CD4-positive, alpha-beta T cell (primary cell): ENCODE results near the gene CYB5R3. TPM values are rescaled to one million over a fixed set of nuclear protein-coding genes. Genes with fewer than 3 reads are reported as not detected.

Experiments
- ATAC-seq: fragments of 200-7000 bp; cut with Tn5 transposase; one replicate; pipeline ENCODE4 v1.10.0; 2022; ENCODE audit warnings: mild to moderate bottlenecking; ENCODE audit not compliant: poor library complexity
- CTCF ChIA-PET: fragments of 350-600 bp; sonication (Branson Sonifier 250); formaldehyde crosslinking; loops from one replicate; lab custom pipeline; 2021; ENCODE audit warnings: antibody characterized with exemption, inconsistent platforms; lab: Charles Lee
- POLR2A ChIA-PET: fragments of 350-600 bp; sonication (Branson Sonifier 250); formaldehyde crosslinking; loops from one replicate; lab custom pipeline; 2021; ENCODE audit warnings: antibody characterized with exemption, inconsistent platforms; lab: Charles Lee
- DNase-seq, 14 experiments: peaks; one replicate each; pipeline ENCODE4 v3.0.0-alpha.2; 2013 to 2020; ENCODE audit warnings: mixed read lengths in 2 of 14
- H3K27ac ChIP-seq, 2 donors: one replicate each; pipeline versions ENCODE4 v1.5.1 to v1.7.0; 2013; ENCODE audit warnings: low read length in 2 of 2, low read depth in 1 of 2, mild to moderate bottlenecking in 1 of 2
- H3K27me3 ChIP-seq, 2 experiments: 1 replicate in 1 of 2; 2 replicates in 1 of 2; pipeline versions ENCODE4 v1.6.1 to v1.7.0; 2013; ENCODE audit warnings: low read length in 2 of 2, control low read depth in 1 of 2, mild to moderate bottlenecking in 1 of 2, moderate library complexity in 1 of 2; ENCODE audit not compliant: insufficient read depth in 2 of 2, control insufficient read depth in 1 of 2
- H3K36me3 ChIP-seq: one replicate; pipeline ENCODE4 v1.6.1; 2013; ENCODE audit warnings: low read length, control low read depth; ENCODE audit not compliant: insufficient read depth
- H3K4me1 ChIP-seq: one replicate; pipeline ENCODE4 v1.6.1; 2013; ENCODE audit warnings: low read length, control low read depth; ENCODE audit not compliant: insufficient read depth
- H3K4me3 ChIP-seq: one replicate; pipeline ENCODE4 v1.5.1; 2013; ENCODE audit warnings: mild to moderate bottlenecking, low read length, moderate library complexity
- H3K9me3 ChIP-seq, 2 experiments: 1 replicate in 1 of 2; 2 replicates in 1 of 2; pipeline versions ENCODE4 v1.6.1 to v1.7.0; 2013; ENCODE audit warnings: low read length in 2 of 2, mild to moderate bottlenecking in 2 of 2, control low read depth in 1 of 2, moderate library complexity in 1 of 2; ENCODE audit not compliant: control insufficient read depth in 1 of 2, insufficient read depth in 1 of 2
- H3K27ac Mint-ChIP-seq: one replicate; pipeline ENCODE4 v1.8.0; 2020; ENCODE audit warnings: mixed read lengths
- H3K27me3 Mint-ChIP-seq: one replicate; pipeline ENCODE4 v1.8.0; 2021; ENCODE audit warnings: mixed read lengths
- H3K36me3 Mint-ChIP-seq: one replicate; pipeline ENCODE4 v1.8.0; 2021; ENCODE audit warnings: low read depth, mixed read lengths
- H3K4me1 Mint-ChIP-seq: one replicate; pipeline ENCODE4 v1.8.0; 2021; ENCODE audit warnings: low read depth, mixed read lengths
- H3K4me3 Mint-ChIP-seq: one replicate; pipeline ENCODE4 v1.8.0; 2020; ENCODE audit warnings: mild to moderate bottlenecking, mixed read lengths
- H3K9me3 Mint-ChIP-seq: one replicate; pipeline ENCODE4 v1.8.0; 2020; ENCODE audit warnings: mixed read lengths
- CTCF ChIP-seq: fragments of 200-600 bp; IDR thresholded peaks from one replicate; pipeline ENCODE4 v1.8.0; 2022; ENCODE audit warnings: antibody characterized with exemption, mild to moderate bottlenecking
- intact Hi-C, 2 experiments: fragments of 100-400 bp; cut with DNase I in 1 of 2; cut with micrococcal nuclease in 1 of 2; formaldehyde crosslinking; loops; one replicate each; pipeline versions ENCODE4 v1.15.1 to v1.9.0; 2023 to 2025; cut with DNase I, micrococcal nuclease
- total RNA-seq, 174 experiments: library from RNA in 2 of 174; stranded (reverse) in 2 of 174; gene quantifications; one replicate each; pipeline ENCODE4 v1.2.3 and lab custom pipeline; 2021 to 2026

The CYB5R3 gene
- total RNA-seq, 2 experiments from 2014 or later, result 39.8 to 41.2 TPM

GRCh38 chr22:42586381-42586780, 62.8 kb downstream of the CYB5R3 start:
- ChIA-PET POLR2A (no interaction called here), CTCF (no interaction called here)
- Histone ChIP-seq H3K36me3 (peaks cover 58% of the 10 kb centered on the region), H3K27me3 (no peaks in the 10 kb centered on the region), H3K9me3 (no peaks in the 10 kb centered on the region), H3K27ac (no peak overlapping the region), H3K4me1 (peaks cover 8% of the 10 kb centered on the region), H3K4me3 (no peak overlapping the region)
- Mint-ChIP-seq H3K9me3 (no peaks in the 10 kb centered on the region), H3K4me3 (no peak overlapping the region), H3K36me3 (peaks cover 77% of the 10 kb centered on the region), H3K27ac (no peak overlapping the region), H3K4me1 (peaks cover 7% of the 10 kb centered on the region), H3K27me3 (no peaks in the 10 kb centered on the region)
- DNase-seq, result no peak
- no peak for ATAC-seq
- intact Hi-C loops, result no loop called here
- no peak for TF ChIP-seq CTCF

GRCh38 chr22:42585096-42585495, 64.1 kb downstream of the CYB5R3 start:
- H3K27ac ChIP-seq, result no peak overlapping the region
- intact Hi-C loops, result no loop called here
- H3K36me3 ChIP-seq, result peaks cover 47% of the 10 kb centered on the region
- H3K27me3 ChIP-seq, result no peaks in the 10 kb centered on the region
- peaks cover 72% of the 10 kb centered on the region for H3K36me3 Mint-ChIP-seq
- peaks cover 12% of the 10 kb centered on the region for H3K4me1 ChIP-seq
- no peak overlapping the region for H3K4me3 Mint-ChIP-seq
- H3K27me3 Mint-ChIP-seq, result no peaks in the 10 kb centered on the region
- no peak for TF ChIP-seq CTCF
- ChIA-PET CTCF (no interaction called here), POLR2A (interaction anchor here (1.0 to 1.2 kb wide), 2 partner anchors 29 to 30 kb away, joined by 3 to 6 read pairs; partner anchors contain the start of gene POLDIP3)
- H3K4me3 ChIP-seq, result no peak overlapping the region
- H3K9me3 Mint-ChIP-seq, result no peaks in the 10 kb centered on the region
- H3K4me1 Mint-ChIP-seq, result peaks cover 12% of the 10 kb centered on the region
- no peak overlapping the region for H3K27ac Mint-ChIP-seq
- DNase-seq (no peak), ATAC-seq (no peak)
- no peaks in the 10 kb centered on the region for H3K9me3 ChIP-seq

- peaks cover 12% of the 10 kb centered on the region for H3K4me1 ChIP-seq
- TF ChIP-seq CTCF, result no peak
- ATAC-seq (no peak), DNase-seq (no peak)
- H3K4me3 ChIP-seq, result no peak overlapping the region
- H3K27me3 ChIP-seq, result no peaks in the 10 kb centered on the region
- H3K9me3 ChIP-seq, result no peaks in the 10 kb centered on the region
- H3K27ac ChIP-seq, result no peak overlapping the region
- Mint-ChIP-seq H3K4me3 (no peak overlapping the region), H3K27me3 (no peaks in the 10 kb centered on the region), H3K27ac (no peak overlapping the region), H3K36me3 (peaks cover 68% of the 10 kb centered on the region), H3K9me3 (no peaks in the 10 kb centered on the region), H3K4me1 (peaks cover 12% of the 10 kb centered on the region)
- H3K36me3 ChIP-seq, result peaks cover 48% of the 10 kb centered on the region
- POLR2A ChIA-PET, result interaction anchor here (0.6 to 1.2 kb wide), 3 partner anchors 30 to 111 kb away, joined by 3 to 6 read pairs (median 3); partner anchors contain the start of gene POLDIP3
- intact Hi-C loops, result no loop called here
- CTCF ChIA-PET, result no interaction called here
Observed at GRCh38 chr22:42584364-42584940, 64.7 kb downstream of the CYB5R3 start.
